ENCODE results near the gene OR51E1.
A peak's percentile ranks its signal among the peaks of the same experiment; 100 is the strongest.

OR51E1 gene

GRCh38 chr11:4654635-4655369 is 11.0 kb downstream of the OR51E1 start:
- DNase-seq (ENCODE audit: low read depth, low spot score), result no peak

- DNase-seq (ENCODE audit: low read depth, low spot score), result no peak
Observed at GRCh38 chr11:4658629-4659445, 15.1 kb downstream of the OR51E1 start.

- DNase-seq (ENCODE audit: low read depth, low spot score), result no peak
Observed at GRCh38 chr11:4662876-4663275, 19.1 kb downstream of the OR51E1 start.

GRCh38 chr11:4664183-4664582 is 20.4 kb downstream of the OR51E1 start:
- no peak for DNase-seq (ENCODE audit: low read depth, low spot score)

GRCh38 chr11:4664786-4665185 is 21.0 kb downstream of the OR51E1 start:
- no peak for DNase-seq (ENCODE audit: low read depth, low spot score)

- no peak for DNase-seq (ENCODE audit: low read depth, low spot score)
Observed at GRCh38 chr11:4665424-4665823, 21.6 kb downstream of the OR51E1 start.

GRCh38 chr11:4671741-4672140 is 28.0 kb downstream of the OR51E1 start:
- DNase-seq (ENCODE audit: low read depth, low spot score), result no peak

- no peak for DNase-seq (ENCODE audit: low read depth, low spot score)
Observed at GRCh38 chr11:4672470-4672869, 28.7 kb downstream of the OR51E1 start.

GRCh38 chr11:4673781-4674180 is 30.0 kb downstream of the OR51E1 start:
- no peak for DNase-seq (ENCODE audit: low read depth, low spot score)

- no peak for DNase-seq (ENCODE audit: low read depth, low spot score)
Observed at GRCh38 chr11:4677948-4678347, 34.2 kb downstream of the OR51E1 start.

GRCh38 chr11:4680341-4680740 is 36.6 kb downstream of the OR51E1 start:
- no peak for DNase-seq (ENCODE audit: low read depth, low spot score)

- DNase-seq (ENCODE audit: low read depth, low spot score), result no peak
Observed at GRCh38 chr11:4682623-4683419, 39.0 kb downstream of the OR51E1 start.

GRCh38 chr11:4684631-4685285 is 41.0 kb downstream of the OR51E1 start:
- DNase-seq (ENCODE audit: low read depth, low spot score), result no peak

- DNase-seq (ENCODE audit: low read depth, low spot score), result no peak
Observed at GRCh38 chr11:4695442-4695841, 51.7 kb downstream of the OR51E1 start.

- DNase-seq (ENCODE audit: low read depth, low spot score), result peak; percentile 11
Observed at GRCh38 chr11:4697585-4697984, 53.8 kb downstream of the OR51E1 start, which contains the start of gene OR51E2. TSS of gene OR51E2 (minus strand) at chr11:4697853. CDS start at chr11:4682711, 15,142 bp downstream.

- no peak for DNase-seq (ENCODE audit: low read depth, low spot score)
Observed at GRCh38 chr11:4699697-4700435, 56.1 kb downstream of the OR51E1 start.

- DNase-seq (ENCODE audit: low read depth, low spot score), result no peak
Observed at GRCh38 chr11:4700436-4700820, 56.6 kb downstream of the OR51E1 start.

GRCh38 chr11:4704054-4704789 is 60.4 kb downstream of the OR51E1 start, which contains the start of gene MMP26:
TSS of gene MMP26 (plus strand) at chr11:4704784.
- peak; percentile 18 for DNase-seq (ENCODE audit: low read depth, low spot score)

- no peak for DNase-seq (ENCODE audit: low read depth, low spot score)
Observed at GRCh38 chr11:4704790-4705334, 61.1 kb downstream of the OR51E1 start.

Data from ELF-1 (cell line).